ENCODE data around the gene SSNA1. TPM values are rescaled to one million over a fixed set of nuclear protein-coding genes. Genes with fewer than 3 reads are reported as not detected.

Gene SSNA1
- total RNA-seq, 4 donors from 2014 or later, result 37.3 to 73.9 (median 53.5) TPM

DNA sequence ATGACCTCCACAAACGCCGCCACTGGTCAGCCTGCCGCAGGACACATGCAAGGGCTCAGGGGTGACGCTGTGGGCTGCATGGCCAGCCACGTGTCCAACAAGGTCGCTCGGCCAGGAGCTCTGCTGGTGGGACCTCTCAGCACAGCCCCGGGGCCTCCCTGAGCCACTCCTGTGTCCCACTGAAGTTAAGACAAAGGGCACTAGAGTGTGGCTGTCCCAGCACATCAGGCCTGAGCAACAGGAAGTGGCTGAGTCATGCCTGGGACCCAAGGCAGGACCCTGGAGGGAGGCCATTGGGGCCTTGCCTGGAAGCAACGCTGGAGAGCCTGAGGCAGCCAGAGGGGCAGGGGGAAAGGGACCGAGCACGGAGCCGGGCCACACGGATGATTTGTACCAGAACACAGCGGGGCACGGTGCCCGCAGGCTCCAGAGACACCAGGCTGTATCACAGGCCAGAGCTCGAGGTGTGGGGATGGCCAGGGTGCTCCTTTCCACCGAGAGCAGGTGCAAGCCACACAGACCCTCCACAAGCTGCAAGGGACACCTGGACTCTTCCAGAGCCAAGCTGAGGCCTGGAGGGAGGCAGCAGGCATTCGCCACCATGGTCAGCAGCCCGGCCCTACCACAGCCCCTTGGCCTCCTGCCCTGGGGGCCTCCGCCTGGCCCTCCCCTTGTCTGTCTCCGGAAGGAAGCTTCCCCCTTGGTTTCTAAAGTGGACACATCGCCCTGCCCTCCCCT is 10.1 kb upstream of the SSNA1 start:
- no peak for DNase-seq (ENCODE audit: low spot score in 2 of 2)
- Histone ChIP-seq H3K4me3 (no peak overlapping the region), H3K27ac (no peak overlapping the region), H3K9me3 (no peaks in the 10 kb centered on the region), H3K4me1 (peaks cover 0 to 8% (median 0%) of the 10 kb centered on the region in 4 donors), H3K36me3 (peaks cover 3 to 66% (median 42%) of the 10 kb centered on the region in 3 donors), H3K27me3 (no peaks in the 10 kb centered on the region)
- TF ChIP-seq, protein P1, sequence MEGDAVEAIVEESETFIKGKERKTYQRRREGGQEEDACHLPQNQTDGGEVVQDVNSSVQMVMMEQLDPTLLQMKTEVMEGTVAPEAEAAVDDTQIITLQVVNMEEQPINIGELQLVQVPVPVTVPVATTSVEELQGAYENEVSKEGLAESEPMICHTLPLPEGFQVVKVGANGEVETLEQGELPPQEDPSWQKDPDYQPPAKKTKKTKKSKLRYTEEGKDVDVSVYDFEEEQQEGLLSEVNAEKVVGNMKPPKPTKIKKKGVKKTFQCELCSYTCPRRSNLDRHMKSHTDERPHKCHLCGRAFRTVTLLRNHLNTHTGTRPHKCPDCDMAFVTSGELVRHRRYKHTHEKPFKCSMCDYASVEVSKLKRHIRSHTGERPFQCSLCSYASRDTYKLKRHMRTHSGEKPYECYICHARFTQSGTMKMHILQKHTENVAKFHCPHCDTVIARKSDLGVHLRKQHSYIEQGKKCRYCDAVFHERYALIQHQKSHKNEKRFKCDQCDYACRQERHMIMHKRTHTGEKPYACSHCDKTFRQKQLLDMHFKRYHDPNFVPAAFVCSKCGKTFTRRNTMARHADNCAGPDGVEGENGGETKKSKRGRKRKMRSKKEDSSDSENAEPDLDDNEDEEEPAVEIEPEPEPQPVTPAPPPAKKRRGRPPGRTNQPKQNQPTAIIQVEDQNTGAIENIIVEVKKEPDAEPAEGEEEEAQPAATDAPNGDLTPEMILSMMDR (IDR thresholded peaks at IDR 0.05), result no peak
- no peak for TF ChIP-seq EP300 (IDR thresholded peaks at IDR 0.05)
- 76 to 81% methylated on average over 15 to 21 of the region's 23 CpGs for WGBS, 2 donors

DNA sequence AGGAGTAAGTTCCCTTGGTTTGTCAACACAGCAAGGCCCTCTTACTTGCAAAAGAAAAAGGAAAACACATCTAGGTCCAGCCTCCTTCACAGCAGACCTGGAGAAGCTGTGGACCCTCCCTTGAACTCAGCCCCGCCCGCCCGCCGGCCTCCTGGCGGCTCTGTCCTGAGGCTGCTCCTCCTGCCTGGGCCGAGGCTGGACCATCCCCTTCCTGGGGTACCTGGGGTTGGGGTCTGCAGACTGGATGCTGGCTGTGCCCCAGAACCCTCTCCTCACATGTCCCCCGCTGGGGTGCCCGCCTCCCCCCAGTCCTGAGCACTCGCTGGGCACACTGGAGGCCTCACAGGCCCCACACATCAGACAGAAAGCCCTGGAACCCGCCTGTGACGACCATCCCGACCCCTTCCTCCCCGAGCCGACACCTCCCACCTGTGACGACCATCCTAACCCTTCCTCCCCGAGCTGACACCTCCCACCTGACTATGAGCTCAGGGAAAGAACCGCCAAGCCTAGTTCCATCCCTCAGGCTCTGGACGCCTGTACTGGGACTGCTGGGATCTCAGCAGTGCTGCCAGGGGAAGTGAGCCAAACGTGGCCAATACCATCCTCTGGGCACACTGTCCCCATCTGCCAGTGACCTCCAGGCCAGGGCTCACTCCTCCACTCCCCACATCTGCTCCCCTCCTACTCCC is 9.4 kb upstream of the SSNA1 start:
- Histone ChIP-seq H3K4me3 (no peak overlapping the region), H3K4me1 (peaks cover 0 to 8% (median 0%) of the 10 kb centered on the region in 4 donors), H3K27ac (no peak overlapping the region), H3K27me3 (no peaks in the 10 kb centered on the region), H3K9me3 (no peaks in the 10 kb centered on the region), H3K36me3 (peaks cover 3 to 73% (median 48%) of the 10 kb centered on the region in 3 donors)
- WGBS, 2 donors, result 90% methylated on average over 19 of the region's 19 CpGs
- TF ChIP-seq POLR2A (IDR thresholded peaks at IDR 0.05), result no peak
- TF ChIP-seq EP300 (IDR thresholded peaks at IDR 0.05), result no peak
- TF ChIP-seq, protein P1 (IDR thresholded peaks at IDR 0.05), result no peak
- no peak for DNase-seq (ENCODE audit: low spot score in 2 of 2)

DNA sequence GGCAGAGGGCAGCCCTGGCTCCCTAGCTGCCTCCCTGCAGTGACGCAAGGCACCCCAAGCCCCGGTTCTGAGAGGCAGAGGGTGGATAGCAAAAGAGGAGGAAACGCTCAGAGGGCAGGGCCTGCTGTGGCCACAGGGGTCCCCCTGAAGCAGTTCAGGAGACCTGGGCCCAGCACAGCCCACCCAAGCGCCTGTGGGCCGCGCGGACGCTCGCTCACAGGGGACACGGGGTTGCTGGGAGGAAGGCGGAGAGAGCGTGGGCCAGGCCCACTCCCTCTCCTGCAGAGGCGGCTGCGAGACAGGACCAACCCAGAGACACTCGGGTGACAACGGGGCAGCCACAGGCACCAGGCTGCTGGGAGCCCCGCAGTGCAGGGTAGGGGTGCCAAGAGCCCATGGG is 8.7 kb upstream of the SSNA1 start:
- Histone ChIP-seq H3K27me3 (no peaks in the 10 kb centered on the region), H3K4me1 (peaks cover 0 to 11% (median 0%) of the 10 kb centered on the region in 4 donors), H3K9me3 (no peaks in the 10 kb centered on the region), H3K36me3 (peaks cover 3 to 80% (median 55%) of the 10 kb centered on the region in 3 donors), H3K27ac (no peak overlapping the region), H3K4me3 (no peak overlapping the region)
- WGBS, 2 donors, result 89 to 97% methylated on average over 7 to 17 of the region's 17 CpGs
- DNase-seq (ENCODE audit: low spot score in 2 of 2), result no peak
- TF ChIP-seq, protein P1 (IDR thresholded peaks at IDR 0.05), result no peak
- TF ChIP-seq EP300 (IDR thresholded peaks at IDR 0.05), result no peak
- TF ChIP-seq POLR2A (IDR thresholded peaks at IDR 0.05), result no peak

DNA sequence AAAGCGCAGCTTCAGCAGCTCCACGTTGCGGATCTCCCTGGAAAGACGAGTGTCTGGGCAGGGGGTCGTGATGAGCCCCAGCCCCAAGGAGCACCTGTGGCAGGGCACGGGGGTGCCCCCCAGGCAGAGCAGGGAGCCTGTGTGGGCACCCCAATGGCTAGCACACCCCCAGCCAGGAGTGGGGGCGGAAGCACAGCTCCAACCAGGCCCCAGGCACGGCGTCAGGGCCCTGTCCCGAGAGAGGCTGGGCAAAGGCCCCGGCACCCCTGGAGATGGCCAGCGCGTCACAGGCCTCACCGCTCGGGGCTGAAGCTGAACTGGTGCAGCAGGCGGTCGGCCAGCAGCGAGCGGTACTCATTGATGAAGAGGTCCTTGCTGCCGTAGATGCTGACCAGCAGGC is 8.0 kb upstream of the SSNA1 start:
- no peak for TF ChIP-seq EP300 (IDR thresholded peaks at IDR 0.05)
- TF ChIP-seq, protein P1 (IDR thresholded peaks at IDR 0.05), result no peak
- TF ChIP-seq POLR2A (IDR thresholded peaks at IDR 0.05), result no peak
- no peaks in the 10 kb centered on the region for H3K27me3 ChIP-seq
- H3K36me3 ChIP-seq, result peaks cover 3 to 88% (median 56%) of the 10 kb centered on the region in 3 donors
- peaks cover 0 to 11% (median 0%) of the 10 kb centered on the region in 4 donors for H3K4me1 ChIP-seq
- WGBS, 2 donors, result 87 to 93% methylated on average over 5 to 20 of the region's 20 CpGs
- no peak overlapping the region for H3K4me3 ChIP-seq
- no peaks in the 10 kb centered on the region for H3K9me3 ChIP-seq
- no peak overlapping the region for H3K27ac ChIP-seq
- no peak for DNase-seq (ENCODE audit: low spot score in 2 of 2)

DNA sequence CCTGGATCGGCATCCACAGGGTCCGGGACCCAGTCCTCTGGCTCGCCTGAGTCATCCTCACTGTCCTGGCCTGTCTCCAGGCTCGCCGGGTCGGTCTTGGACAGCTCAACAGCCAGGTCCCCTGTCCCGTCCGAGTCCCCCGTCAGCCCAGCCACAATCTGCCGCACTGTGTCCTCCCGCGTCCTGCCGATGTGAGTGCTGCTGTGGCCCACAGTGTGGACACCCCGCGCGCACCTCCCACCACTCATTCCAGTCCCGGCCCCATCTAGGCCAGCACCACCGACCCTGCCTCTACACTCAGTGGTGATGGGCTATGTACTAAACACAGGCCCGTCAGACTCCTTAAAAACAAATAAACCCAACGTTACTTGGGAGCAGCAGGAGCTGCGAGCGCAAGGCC is 6.8 kb upstream of the SSNA1 start:
- H3K4me3 ChIP-seq, result no peak overlapping the region
- 89 to 96% methylated on average over 22 of the region's 22 CpGs for WGBS, 2 donors
- TF ChIP-seq EP300 (IDR thresholded peaks at IDR 0.05) (no peak), POLR2A (IDR thresholded peaks at IDR 0.05) (no peak)
- TF ChIP-seq, protein P1 (IDR thresholded peaks at IDR 0.05), result no peak
- no peak for DNase-seq (ENCODE audit: low spot score in 2 of 2)
- H3K27me3 ChIP-seq, result no peaks in the 10 kb centered on the region
- no peak overlapping the region for H3K27ac ChIP-seq
- H3K4me1 ChIP-seq, result peaks cover 0 to 22% (median 6%) of the 10 kb centered on the region in 4 donors
- H3K9me3 ChIP-seq, result no peaks in the 10 kb centered on the region
- peaks cover 3 to 99% (median 56%) of the 10 kb centered on the region in 3 donors for H3K36me3 ChIP-seq

Data from tibial nerve (tissue), 4 donors.